GM12873 (cell line): ENCODE results near the gene USP47.

Experiments used
- TF ChIP-seq, protein P1 (sequence below): IDR thresholded peaks from 2 replicates; pipeline ENCODE4 v1.5.1; 2012; ENCODE audit warnings: low read depth, mild to moderate bottlenecking, moderate library complexity, low read length, control low read depth; ENCODE audit not compliant: insufficient read depth; ENCODE audit errors: missing control alignments

Gene USP47

DNA sequence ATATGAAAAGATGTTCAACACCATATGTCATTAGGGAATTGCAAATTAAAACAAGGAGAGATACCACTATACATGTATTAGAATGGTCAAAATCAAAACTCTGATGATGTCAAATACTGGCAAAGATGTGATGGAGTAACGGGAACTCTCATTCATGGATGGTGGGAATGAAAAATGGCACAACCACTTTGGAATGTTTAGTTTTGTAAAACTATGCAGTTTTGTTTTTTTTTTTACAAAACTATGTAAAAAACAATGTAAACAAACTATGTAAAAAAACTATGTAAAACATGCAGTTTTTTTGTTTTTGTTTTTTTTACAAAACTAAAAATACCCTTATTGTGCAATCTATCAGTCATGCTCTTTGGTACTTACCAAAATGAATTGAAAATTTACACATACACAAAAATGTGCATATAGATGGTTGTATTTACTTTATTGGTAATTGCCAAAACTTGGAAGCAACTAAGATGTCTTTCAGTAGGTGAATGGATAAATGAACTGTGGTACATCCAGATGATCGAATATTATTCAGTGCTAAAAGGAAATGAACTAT is 5.0 kb upstream of the USP47 start:
- TF ChIP-seq, protein P1, sequence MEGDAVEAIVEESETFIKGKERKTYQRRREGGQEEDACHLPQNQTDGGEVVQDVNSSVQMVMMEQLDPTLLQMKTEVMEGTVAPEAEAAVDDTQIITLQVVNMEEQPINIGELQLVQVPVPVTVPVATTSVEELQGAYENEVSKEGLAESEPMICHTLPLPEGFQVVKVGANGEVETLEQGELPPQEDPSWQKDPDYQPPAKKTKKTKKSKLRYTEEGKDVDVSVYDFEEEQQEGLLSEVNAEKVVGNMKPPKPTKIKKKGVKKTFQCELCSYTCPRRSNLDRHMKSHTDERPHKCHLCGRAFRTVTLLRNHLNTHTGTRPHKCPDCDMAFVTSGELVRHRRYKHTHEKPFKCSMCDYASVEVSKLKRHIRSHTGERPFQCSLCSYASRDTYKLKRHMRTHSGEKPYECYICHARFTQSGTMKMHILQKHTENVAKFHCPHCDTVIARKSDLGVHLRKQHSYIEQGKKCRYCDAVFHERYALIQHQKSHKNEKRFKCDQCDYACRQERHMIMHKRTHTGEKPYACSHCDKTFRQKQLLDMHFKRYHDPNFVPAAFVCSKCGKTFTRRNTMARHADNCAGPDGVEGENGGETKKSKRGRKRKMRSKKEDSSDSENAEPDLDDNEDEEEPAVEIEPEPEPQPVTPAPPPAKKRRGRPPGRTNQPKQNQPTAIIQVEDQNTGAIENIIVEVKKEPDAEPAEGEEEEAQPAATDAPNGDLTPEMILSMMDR = no peak

DNA sequence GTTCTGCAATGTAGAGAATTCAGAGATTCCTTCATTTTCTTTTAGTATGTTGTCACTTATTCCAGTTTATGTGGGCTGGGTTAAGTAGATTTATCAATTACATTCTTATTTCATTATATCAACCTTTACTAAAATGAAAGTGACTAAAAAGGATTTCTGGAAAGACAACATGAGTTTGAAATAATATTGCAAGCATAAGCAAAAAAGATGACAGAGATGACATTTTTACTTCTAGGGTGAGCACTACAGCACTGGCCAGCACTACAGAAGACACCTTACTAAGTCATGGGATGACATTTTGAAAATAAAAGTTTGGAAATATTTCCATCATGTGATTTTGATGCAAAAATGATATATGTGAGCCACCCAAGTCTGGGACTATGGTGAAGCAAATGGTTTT is 2.1 kb upstream of the USP47 start:
- TF ChIP-seq, protein P1 = no peak

DNA sequence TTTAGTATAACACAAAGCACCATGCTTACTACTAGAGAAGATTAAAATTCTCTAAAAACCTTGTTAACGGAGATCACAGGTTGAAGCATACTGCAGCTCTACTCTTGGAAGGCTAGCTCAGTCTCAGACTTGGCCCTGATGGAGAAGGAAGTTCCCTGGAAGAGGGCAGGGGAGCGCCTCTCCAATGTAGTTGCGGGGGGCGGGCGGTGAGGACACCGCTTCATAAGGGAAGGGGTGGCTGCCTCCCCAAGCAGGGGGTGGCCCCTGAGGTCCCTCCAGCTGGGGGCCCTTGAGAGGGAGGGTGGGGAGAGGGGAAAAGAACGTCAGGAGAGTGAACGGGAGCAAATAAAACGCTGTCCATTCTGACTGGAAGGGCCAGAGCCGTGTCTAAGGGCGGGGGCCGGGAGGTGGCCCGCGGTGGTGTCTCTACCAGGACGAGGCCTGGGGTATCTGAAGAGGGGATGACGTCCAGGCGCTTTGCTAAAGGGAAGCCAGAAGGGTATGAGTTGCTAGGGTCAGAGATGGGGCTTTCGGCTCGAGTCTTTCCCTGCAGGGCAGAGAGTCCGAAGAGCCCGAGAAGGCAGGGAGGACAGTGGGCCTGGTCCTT is 553 bp upstream of the USP47 start:
- TF ChIP-seq, protein P1 = no peak

DNA sequence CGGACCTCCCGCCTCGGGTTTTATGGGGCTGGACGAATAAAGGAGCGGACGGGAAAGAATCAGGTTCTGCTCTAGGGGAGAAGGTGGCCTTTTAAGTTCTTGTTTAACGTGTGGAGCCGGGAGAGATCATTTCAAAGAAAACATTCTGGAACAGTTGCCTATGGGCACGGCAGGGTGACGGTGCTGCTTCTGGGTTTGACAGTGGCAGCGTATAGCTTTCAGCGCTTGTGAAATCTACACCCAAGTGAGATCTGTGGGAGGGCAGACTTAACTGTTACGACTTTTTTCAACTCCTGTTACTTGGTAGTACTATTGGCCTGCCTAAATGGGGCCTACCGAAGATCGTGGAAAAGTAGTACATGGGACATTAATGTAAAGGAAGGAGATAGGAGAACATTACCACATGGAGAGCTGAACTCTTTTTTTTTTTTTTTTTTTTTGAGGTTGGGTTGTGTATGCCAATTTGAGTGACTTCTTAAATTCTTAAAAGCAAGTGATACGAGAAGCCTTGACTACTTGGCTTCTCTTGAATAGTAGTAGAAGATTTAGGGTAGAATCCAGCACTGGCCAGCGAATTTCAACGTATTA is 743 bp downstream of the USP47 start:
- TF ChIP-seq, protein P1 = no peak

DNA sequence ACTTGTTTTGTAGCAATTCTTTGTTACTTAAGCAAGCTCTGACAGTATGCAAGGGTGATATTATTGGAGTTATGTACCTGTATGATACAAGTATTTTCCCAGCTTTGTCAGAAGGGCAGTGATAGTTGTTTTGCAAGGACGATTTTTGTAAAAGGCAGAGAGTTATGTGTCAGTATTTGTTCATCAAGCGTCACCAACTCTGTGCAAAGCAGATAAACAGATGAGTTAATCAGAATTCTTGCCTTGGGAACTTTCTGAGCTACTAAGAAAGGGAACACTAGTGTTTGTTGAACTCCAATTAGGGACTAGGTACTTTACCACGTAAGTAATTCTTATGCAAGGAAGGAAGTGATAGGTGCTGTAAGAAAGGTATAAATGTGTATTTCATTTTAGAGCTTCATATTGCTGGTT is 1.4 kb downstream of the USP47 start:
- TF ChIP-seq, protein P1 = no peak

DNA sequence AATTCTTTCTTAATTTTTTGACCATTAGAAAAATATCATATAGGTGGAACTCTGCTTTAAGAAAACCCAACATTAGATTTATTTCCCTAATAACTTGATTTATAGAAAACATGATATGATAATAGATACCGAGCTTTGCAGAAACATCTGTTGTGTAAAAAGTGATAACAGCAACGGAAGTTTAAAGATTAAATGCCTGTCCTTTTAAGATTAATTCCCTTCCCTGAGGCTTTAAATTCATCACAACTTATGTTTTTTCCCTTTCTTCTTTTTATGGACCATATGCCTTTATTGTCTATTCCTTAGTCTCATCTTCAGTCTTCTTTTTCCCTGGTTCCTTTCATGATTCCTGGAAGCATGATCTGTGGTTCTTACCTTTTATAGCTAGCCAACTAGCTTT is 1.9 kb downstream of the USP47 start:
- TF ChIP-seq, protein P1 = no peak

DNA sequence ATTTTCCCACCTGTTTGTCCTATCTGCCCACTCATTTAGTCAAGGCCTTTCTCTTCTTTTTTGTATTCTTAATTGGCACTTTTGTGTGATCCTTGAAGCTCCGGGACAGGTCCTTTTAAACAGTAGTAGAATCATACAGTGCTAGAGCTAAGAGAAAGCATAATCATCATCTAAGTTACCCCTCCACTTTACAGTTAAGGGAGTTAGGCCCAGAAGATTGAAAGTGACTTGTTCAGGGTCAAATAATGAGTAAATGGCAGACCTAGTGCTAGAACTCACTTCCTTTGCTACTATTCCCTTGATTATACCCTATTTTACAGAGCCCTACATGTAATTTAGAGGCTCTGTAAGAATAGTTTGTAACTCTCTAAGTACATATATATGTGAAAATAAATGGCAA is 2.5 kb downstream of the USP47 start:
- TF ChIP-seq, protein P1 = no peak
